ENCODE data around the gene SHISA4. TPM values are rescaled to one million over a fixed set of nuclear protein-coding genes. Genes with fewer than 3 reads are reported as not detected.
"Not testable (repeated sequence)": the region's sequence is repeated elsewhere in the genome, so short reads cannot be mapped to it uniquely, and the experiment has no call there.

The SHISA4 gene
- total RNA-seq, 1 donor from 2014 or later: 40.5 TPM

DNA sequence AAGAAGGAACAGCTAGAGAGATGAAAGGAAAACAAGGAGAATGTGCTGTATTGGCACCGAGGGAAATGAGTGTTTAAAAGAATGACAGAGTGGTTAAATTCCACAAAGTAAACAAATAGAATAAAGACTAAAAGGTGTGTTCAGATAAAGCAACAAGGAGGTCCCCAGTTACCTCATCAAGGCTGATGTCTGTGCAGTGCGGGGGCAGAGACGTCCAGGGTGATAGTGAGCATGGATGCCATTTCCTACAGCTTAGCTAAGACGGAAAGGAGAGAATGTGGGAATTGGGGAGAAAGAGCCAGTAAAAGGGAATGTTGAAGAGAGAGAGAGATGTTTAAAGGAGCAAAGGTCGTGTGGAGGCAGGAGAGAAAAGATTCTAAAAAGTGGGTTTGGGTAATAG lies 42.1 kb downstream of the SHISA4 start:
- DNase-seq: no peak

GRCh38 chr1:201933840-201934430 lies 45.2 kb downstream of the SHISA4 start:
- no peak for DNase-seq

GRCh38 chr1:201937624-201938213 lies 49.0 kb downstream of the SHISA4 start:
- no peak for DNase-seq

DNA sequence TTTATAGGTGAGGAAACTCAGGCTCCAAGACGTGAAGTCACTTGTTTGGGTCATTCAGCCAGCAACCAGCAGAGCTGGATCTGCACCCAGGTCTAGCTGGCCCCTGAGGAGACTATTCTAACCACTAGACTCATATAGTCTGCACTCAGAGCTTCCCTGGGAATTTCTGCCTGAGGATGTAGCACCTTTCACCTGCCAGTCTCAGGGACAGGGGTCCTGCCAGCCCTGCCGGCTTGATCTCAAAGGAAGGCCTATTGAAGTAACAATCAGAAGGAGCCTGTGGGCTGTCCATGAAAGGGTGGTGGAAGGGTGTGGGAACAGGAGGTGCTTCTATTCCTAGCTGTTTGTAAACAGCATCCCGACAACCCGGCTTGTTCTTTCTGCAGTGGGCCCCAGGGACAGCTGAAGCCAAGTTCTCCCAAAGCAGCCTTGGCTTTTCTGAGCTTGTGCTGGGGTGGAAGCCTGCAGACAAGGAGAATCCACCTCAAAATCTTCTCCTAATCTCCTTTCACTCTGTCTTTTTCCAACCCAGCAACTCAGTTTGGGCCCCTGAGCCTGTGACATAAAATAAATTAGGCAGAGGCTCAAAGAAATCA lies 49.8 kb downstream of the SHISA4 start:
- DNase-seq: peak; percentile 52

- DNase-seq: no peak
These were observed 50.5 kb downstream of the SHISA4 start for GRCh38 chr1:201939148-201939547.

- no peak for DNase-seq
These were observed 50.9 kb downstream of the SHISA4 start for GRCh38 chr1:201939574-201939973.

DNA sequence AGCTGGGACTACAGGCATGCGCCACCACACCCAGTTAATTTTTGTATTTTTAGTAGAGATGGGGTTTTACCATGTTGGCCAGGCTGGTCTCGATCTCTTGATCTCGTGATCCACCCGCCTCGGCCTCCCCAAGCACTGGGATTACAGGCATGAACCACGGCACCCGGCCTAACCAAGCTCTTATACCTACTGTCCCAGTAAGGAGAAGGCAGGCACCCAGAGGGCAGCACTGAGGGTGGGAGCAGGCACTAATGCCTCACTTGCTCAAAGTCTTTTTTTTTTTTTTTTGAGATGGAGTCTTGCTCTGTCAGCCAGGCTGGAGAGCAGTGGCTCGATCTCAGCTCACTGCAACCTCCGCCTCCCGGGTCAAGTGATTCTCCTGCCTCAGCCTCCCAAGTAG lies 51.6 kb downstream of the SHISA4 start:
- DNase-seq: not testable (repeated sequence)

- DNase-seq: peak; percentile 56
These were observed 52.9 kb downstream of the SHISA4 start for GRCh38 chr1:201941420-201942128.

DNA sequence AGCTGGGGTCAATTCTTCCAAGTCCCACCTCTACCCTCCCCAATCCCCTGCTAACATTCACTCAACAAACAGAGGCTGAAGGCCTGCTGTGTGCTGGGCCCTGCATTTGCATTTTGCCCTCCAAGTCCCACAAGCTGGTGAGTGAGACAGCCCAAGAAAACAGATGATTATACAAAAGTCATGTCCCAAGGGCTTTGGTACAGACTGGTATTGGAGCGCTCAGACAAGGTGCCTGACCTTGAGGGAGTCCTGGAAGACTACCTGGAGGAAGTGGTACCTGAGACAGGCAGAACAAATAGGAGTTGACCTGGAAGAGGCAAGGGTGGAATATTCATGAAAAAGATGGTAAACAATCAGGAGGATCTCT lies 53.4 kb downstream of the SHISA4 start:
- DNase-seq: no peak

Small RNA genes lying within 50 kb of the gene (small RNA-seq; reads per million reads assigned to genes)
- gene MIR6739 (ENCODE audit: low replicate concordance): 0.06 reads per million

Other genes starting within 250 kb of the SHISA4 start
- 24.3 TPM for gene IPO9, start 59.7 kb upstream of the SHISA4 start, total RNA-seq
- gene LMOD1, start 57.6 kb downstream of the SHISA4 start, total RNA-seq: 6.1 TPM
- 33.1 TPM for gene TIMM17A, start 66.6 kb downstream of the SHISA4 start, total RNA-seq
- 28.6 TPM for gene RNPEP, start 93.8 kb downstream of the SHISA4 start, total RNA-seq
- gene ELF3, start 121.7 kb downstream of the SHISA4 start, total RNA-seq: 122 TPM
- gene GPR37L1, start 234.0 kb downstream of the SHISA4 start, total RNA-seq: 0.41 TPM